Endothelial cell of umbilical vein (primary cell): ENCODE measurements around the gene PSMC3.

Experiments
- MYC ChIP-seq: IDR thresholded peaks from one replicate; pipeline ENCODE4 v1.6.1; 2011; ENCODE audit warnings: mild to moderate bottlenecking, low read depth, low read length
- POLR2A ChIP-seq: IDR thresholded peaks from 2 replicates; pipeline ENCODE4 v1.6.1; 2012; ENCODE audit warnings: low read depth, mild to moderate bottlenecking, control low read depth, low read length

DNA sequence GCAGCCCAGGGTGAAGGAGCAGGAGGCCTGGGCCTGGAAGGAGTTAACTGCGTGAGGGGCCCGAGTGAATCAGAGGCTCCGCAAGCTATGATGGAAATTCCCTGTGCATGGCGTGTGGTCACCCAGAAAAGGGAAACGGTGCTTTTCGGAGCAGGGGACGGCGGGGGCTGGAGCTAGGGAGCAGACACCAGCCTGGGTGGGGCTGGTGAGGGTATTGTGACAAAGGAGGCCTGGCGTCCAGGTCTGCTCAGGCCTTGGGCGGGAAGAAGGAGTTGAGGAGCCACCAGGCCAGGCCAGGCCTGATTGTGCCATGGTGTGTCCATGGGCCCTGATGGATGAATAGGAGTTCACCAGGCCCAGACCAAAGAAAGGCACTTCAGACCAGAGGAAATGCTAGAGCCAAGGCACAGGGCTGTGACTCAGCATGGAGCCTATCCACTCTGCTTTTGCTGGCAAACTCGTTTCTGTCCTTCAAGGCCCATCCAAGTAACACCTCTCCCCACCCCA lies 35.1 kb downstream of the PSMC3 start:
- TF ChIP-seq POLR2A (no peak), MYC (no peak)
